GM12801 (cell line): ENCODE data around the gene GRIA4.

Source experiments
- CTCF ChIP-seq: IDR thresholded peaks from one replicate; pipeline ENCODE4 v1.5.1; 2011; ENCODE audit warnings: control low read depth; ENCODE audit not compliant: insufficient read length; ENCODE audit errors: extremely low read depth

The GRIA4 gene

GRCh38 chr11:105789579-105790420 is 179.9 kb downstream of the GRIA4 start:
- TF ChIP-seq CTCF = no peak

GRCh38 chr11:105790840-105791239 is 181.0 kb downstream of the GRIA4 start:
- no peak for TF ChIP-seq CTCF

GRCh38 chr11:105793092-105793491 is 183.2 kb downstream of the GRIA4 start:
- TF ChIP-seq CTCF = no peak

GRCh38 chr11:105799263-105799662 is 189.4 kb downstream of the GRIA4 start:
- no peak for TF ChIP-seq CTCF

GRCh38 chr11:105799728-105800462 is 190.0 kb downstream of the GRIA4 start:
- TF ChIP-seq CTCF = no peak

GRCh38 chr11:105802390-105802789 is 192.5 kb downstream of the GRIA4 start:
- TF ChIP-seq CTCF = no peak

GRCh38 chr11:105811242-105811641 is 201.4 kb downstream of the GRIA4 start:
- no peak for TF ChIP-seq CTCF
